Measurements from ENCODE around the gene MRPL45. TPM values are rescaled to one million over a fixed set of nuclear protein-coding genes. Genes with fewer than 3 reads are reported as not detected.
A peak's percentile ranks its signal among the peaks of the same experiment; 100 is the strongest.

The MRPL45 gene
- polyA plus RNA-seq, 1 of the 3 experiments (the other 2 are of a cell fraction): 35.5 TPM

DNA sequence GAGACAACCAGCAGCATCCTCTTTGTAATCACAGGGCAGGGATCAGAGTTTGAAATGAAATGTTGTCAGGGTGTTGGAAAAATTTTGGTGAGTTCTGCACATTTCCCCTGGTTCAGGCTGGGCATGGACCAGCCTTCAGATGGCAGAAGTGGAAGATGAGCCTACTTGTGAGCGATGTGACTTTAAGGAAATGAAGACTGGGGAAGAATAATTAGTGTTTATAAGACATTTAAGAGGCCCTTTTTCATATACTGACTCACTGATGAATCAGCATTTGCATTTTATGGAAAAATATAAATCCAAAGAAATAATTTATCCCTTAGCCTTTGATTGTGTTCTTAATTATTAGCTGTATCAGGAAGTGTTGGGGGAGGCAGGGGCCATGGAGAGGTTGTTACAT lies 25.9 kb downstream of the MRPL45 start:
- ChIA-PET CTCF (interaction anchor here (0.9 to 23.5 kb wide), 6 partner anchors 11 to 102 kb away, joined by 3 to 303 read pairs (median 4); partner anchors contain the start of genes GPR179 and SOCS7), POLR2A (no interaction called here)
- Histone ChIP-seq H3K27me3 (ENCODE audit: insufficient read depth) (no peaks in the 10 kb centered on the region), H3F3A (replicated peaks; ENCODE audit: insufficient read depth) (no peaks in the 10 kb centered on the region), H3K36me3 (replicated peaks in 1 of 2; ENCODE audit: control insufficient read depth in 1 of 2, insufficient read depth in 2 of 2, low read length in 1 of 2) (peaks cover 9 to 21% of the 10 kb centered on the region in 2 experiments), H3K4me1 (ENCODE audit: control insufficient read depth in 1 of 2, insufficient read depth in 2 of 2, low read depth in 1 of 2, low read length in 1 of 2) (peaks cover 0 to 30% of the 10 kb centered on the region in 2 experiments; a peak in 2 of 4 replicates), H3K9me2 (no peaks in the 10 kb centered on the region), H3K9ac (no peak overlapping the region), H3K79me2 (ENCODE audit: insufficient read depth) (no peaks in the 10 kb centered on the region), H3K9me3 (no peaks in the 10 kb centered on the region), H3K4me3 (ENCODE audit: low read depth in 2 of 2, low read length in 1 of 2) (no peak overlapping the region), H3K4me2 (no peak overlapping the region), H3K27ac (ENCODE audit: low read depth in 2 of 2, low read length in 1 of 2) (no peak overlapping the region), H4K20me1 (ENCODE audit: insufficient read depth) (no peaks in the 10 kb centered on the region), H2AFZ (ENCODE audit: low read depth) (no peak overlapping the region)
- no peak for DNase-seq
- TF ChIP-seq RCOR1 (IDR thresholded peaks at IDR 0.05; ENCODE audit: low read length) (no peak), ELF1 (IDR thresholded peaks at IDR 0.05) (no peak)
- 100% methylated on average over 1 of the region's 1 CpG for WGBS (ENCODE audit: low lambda C conversion rate)

DNA sequence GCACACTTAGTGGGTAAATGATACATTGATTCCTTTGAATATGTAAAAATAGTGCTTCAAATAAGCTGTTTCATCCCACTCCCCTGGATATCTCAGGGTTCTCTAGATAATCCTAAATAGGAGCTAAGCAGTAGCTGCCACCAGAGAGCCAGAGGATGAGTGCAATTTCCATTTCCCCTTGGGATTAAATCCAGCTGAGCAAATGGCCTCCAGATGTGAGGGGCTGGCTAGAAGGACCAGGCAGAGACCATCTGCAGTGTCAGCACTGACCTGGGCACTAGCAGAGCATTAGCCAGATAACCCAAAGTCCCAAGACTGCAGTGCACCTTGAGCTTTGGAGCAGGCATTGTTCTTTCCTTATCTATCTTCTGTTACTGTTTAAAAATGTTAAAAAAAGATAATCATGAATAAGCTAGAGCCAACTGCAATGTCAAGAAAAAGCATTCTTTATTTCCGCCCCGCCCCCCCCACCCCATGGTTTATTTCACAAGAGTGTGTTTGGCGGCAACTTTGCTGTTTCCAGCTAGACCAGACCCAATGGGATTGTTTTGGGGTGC lies 27.3 kb downstream of the MRPL45 start:
- Histone ChIP-seq H3K4me2 (no peak overlapping the region), H3K27me3 (ENCODE audit: insufficient read depth) (no peaks in the 10 kb centered on the region), H3K4me1 (ENCODE audit: control insufficient read depth in 1 of 2, insufficient read depth in 2 of 2, low read depth in 1 of 2, low read length in 1 of 2) (peaks cover 0 to 30% of the 10 kb centered on the region in 2 experiments; a peak in 2 of 4 replicates), H3K4me3 (ENCODE audit: low read depth in 2 of 2, low read length in 1 of 2) (no peak overlapping the region), H3K9ac (no peak overlapping the region), H3K79me2 (ENCODE audit: insufficient read depth) (no peaks in the 10 kb centered on the region), H3F3A (replicated peaks; ENCODE audit: insufficient read depth) (no peaks in the 10 kb centered on the region), H3K9me2 (no peaks in the 10 kb centered on the region), H2AFZ (ENCODE audit: low read depth) (no peak overlapping the region), H3K9me3 (no peaks in the 10 kb centered on the region), H3K36me3 (replicated peaks in 1 of 2; ENCODE audit: control insufficient read depth in 1 of 2, insufficient read depth in 2 of 2, low read length in 1 of 2) (peaks cover 9 to 20% of the 10 kb centered on the region in 2 experiments), H4K20me1 (ENCODE audit: insufficient read depth) (no peaks in the 10 kb centered on the region), H3K27ac (ENCODE audit: low read depth in 2 of 2, low read length in 1 of 2) (peak overlapping the region in 1 of 2 experiments; percentile 48; a peak in 1 of 4 replicates)
- 97% methylated on average over 3 of the region's 3 CpGs for WGBS (ENCODE audit: low lambda C conversion rate)
- ChIA-PET CTCF (interaction anchor here (0.9 to 23.5 kb wide), 5 partner anchors 10 to 283 kb away, joined by 3 to 303 read pairs (median 6); partner anchors contain the start of genes GPR179 and SOCS7), POLR2A (interaction anchor here (0.7 kb wide), 1 partner anchor 8 kb away, joined by 6 read pairs; no protein-coding TSS in a partner anchor)
- DNase-seq: peak; percentile 60
- TF ChIP-seq CHD2 (IDR thresholded peaks at IDR 0.05; ENCODE audit: low read length, partially characterized antibody): peak; percentile 15
- TF ChIP-seq, protein P1, sequence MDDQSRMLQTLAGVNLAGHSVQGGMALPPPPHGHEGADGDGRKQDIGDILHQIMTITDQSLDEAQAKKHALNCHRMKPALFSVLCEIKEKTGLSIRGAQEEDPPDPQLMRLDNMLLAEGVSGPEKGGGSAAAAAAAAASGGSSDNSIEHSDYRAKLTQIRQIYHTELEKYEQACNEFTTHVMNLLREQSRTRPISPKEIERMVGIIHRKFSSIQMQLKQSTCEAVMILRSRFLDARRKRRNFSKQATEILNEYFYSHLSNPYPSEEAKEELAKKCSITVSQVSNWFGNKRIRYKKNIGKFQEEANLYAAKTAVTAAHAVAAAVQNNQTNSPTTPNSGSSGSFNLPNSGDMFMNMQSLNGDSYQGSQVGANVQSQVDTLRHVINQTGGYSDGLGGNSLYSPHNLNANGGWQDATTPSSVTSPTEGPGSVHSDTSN (IDR thresholded peaks at IDR 0.05): no peak

DNA sequence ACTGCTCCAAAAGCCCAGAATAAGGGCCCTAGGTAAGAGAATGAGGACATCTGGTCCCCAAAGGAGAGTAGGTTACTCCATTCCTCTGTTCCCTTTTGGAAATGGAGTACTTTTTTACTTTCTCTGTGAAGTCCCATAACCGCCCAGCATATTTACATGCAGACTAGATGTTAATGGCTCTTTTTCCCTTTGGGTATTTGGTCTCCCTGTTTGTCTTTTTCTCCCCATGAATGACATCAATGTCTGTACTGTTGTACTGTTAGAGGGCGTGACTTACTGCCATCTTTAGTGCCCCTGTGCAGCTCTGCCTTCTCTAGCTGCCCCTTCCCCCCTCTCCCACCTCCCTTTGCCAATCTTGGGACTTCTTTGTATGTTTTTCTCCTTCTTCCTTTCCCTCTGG lies 27.8 kb downstream of the MRPL45 start:
- WGBS (ENCODE audit: low lambda C conversion rate): 88% methylated on average over 2 of the region's 2 CpGs
- TF ChIP-seq FOSL2 (IDR thresholded peaks at IDR 0.05; ENCODE audit: borderline replicate concordance, low read depth): no peak
- no peak for TF ChIP-seq TAF1 (IDR thresholded peaks at IDR 0.05; ENCODE audit: borderline replicate concordance, low read depth, low read length)
- TF ChIP-seq RCOR1 (IDR thresholded peaks at IDR 0.05; ENCODE audit: low read length): no peak
- TF ChIP-seq RXRA (IDR thresholded peaks at IDR 0.05; ENCODE audit: borderline replicate concordance, low read depth): no peak
- no peak for TF ChIP-seq YY1 (IDR thresholded peaks at IDR 0.05; ENCODE audit: low read depth)
- TF ChIP-seq, protein P2, sequence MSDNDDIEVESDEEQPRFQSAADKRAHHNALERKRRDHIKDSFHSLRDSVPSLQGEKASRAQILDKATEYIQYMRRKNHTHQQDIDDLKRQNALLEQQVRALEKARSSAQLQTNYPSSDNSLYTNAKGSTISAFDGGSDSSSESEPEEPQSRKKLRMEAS (IDR thresholded peaks at IDR 0.05; ENCODE audit: low read depth): no peak
- no peak for TF ChIP-seq MEF2A (IDR thresholded peaks at IDR 0.05; ENCODE audit: borderline replicate concordance, low read depth)
- TF ChIP-seq FOXM1 (IDR thresholded peaks at IDR 0.05; ENCODE audit: low read depth): no peak
- no peak for TF ChIP-seq MXI1 (IDR thresholded peaks at IDR 0.05; ENCODE audit: low read depth, low read length)
- TF ChIP-seq, protein P3, sequence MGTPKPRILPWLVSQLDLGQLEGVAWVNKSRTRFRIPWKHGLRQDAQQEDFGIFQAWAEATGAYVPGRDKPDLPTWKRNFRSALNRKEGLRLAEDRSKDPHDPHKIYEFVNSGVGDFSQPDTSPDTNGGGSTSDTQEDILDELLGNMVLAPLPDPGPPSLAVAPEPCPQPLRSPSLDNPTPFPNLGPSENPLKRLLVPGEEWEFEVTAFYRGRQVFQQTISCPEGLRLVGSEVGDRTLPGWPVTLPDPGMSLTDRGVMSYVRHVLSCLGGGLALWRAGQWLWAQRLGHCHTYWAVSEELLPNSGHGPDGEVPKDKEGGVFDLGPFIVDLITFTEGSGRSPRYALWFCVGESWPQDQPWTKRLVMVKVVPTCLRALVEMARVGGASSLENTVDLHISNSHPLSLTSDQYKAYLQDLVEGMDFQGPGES (IDR thresholded peaks at IDR 0.05; ENCODE audit: low read depth, low read length): no peak
- TF ChIP-seq ELF1 (IDR thresholded peaks at IDR 0.05): no peak
- TF ChIP-seq GABPA (IDR thresholded peaks at IDR 0.05; ENCODE audit: low read depth): no peak

More for the DNA sequence above, 27.8 kb downstream of the MRPL45 start:
- Histone ChIP-seq H4K20me1 (ENCODE audit: insufficient read depth) (no peaks in the 10 kb centered on the region), H3K9me2 (no peaks in the 10 kb centered on the region), H3K4me1 (ENCODE audit: control insufficient read depth in 1 of 2, insufficient read depth in 2 of 2, low read depth in 1 of 2, low read length in 1 of 2) (peaks cover 0 to 30% of the 10 kb centered on the region in 2 experiments; a peak in 2 of 4 replicates), H3K4me2 (no peak overlapping the region), H3K9me3 (no peaks in the 10 kb centered on the region), H3K36me3 (replicated peaks in 1 of 2; ENCODE audit: control insufficient read depth in 1 of 2, insufficient read depth in 2 of 2, low read length in 1 of 2) (peaks cover 9 to 17% of the 10 kb centered on the region in 2 experiments), H3K79me2 (ENCODE audit: insufficient read depth) (no peaks in the 10 kb centered on the region), H3K27me3 (ENCODE audit: insufficient read depth) (no peaks in the 10 kb centered on the region), H3K27ac (ENCODE audit: low read depth in 2 of 2, low read length in 1 of 2) (peak overlapping the region in 1 of 2 experiments; percentile 48; a peak in 1 of 4 replicates), H3K4me3 (ENCODE audit: low read depth in 2 of 2, low read length in 1 of 2) (no peak overlapping the region), H3F3A (replicated peaks; ENCODE audit: insufficient read depth) (no peaks in the 10 kb centered on the region), H3K9ac (no peak overlapping the region), H2AFZ (ENCODE audit: low read depth) (no peak overlapping the region)
- POLR2A ChIA-PET: no interaction called here
- CTCF ChIA-PET: interaction anchor here (0.9 to 23.5 kb wide), 5 partner anchors 9 to 283 kb away, joined by 3 to 303 read pairs (median 6); partner anchors contain the start of genes GPR179 and SOCS7
- no peak for DNase-seq

Data from SK-N-SH (cell line).